Measurements from ENCODE around the gene MAGED1.
"Not testable (repeated sequence)": the region's sequence is repeated elsewhere in the genome, so short reads cannot be mapped to it uniquely, and the experiment has no call there.

MAGED1 gene

DNA sequence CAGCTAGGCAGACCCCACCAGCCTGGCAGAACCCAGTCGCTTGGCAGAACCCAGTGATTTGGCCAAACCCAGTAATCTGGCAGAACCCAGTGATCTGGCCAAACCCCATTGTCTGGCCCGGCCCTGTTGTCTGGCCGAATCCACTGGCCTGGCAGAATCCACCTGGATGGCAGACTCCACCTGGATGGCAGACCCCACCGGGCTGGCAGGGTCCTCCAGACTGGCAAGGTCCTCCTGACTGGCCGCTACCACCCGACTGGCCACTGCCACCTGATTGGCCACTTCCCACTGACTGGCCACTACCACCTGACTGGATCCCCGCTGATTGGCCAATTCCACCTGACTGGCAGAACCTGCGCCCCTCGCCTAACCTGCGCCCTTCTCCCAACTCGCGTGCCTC lies 3.2 kb downstream of the MAGED1 start:
- no peak for DNase-seq (ENCODE audit: low spot score)

DNA sequence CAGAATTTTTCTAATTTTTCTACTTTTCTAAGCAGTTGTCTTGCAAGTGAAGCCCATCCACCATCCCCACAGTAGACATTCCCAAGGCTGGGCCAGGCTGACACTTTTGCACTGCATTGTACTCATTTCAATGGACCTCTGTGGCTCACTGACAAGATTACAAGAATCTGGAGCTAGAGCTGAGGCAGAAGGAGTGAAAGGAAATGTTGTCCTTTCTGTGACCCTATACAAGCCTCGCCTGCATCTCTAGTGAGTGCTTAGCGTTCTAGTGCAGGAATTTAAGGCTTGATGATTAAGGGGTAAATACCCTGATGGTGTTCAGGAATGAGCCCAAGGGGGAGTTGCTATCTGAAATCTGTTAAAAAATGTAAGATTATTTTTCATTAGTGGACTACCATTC lies 6.3 kb downstream of the MAGED1 start:
- no peak for DNase-seq (ENCODE audit: low spot score)

DNA sequence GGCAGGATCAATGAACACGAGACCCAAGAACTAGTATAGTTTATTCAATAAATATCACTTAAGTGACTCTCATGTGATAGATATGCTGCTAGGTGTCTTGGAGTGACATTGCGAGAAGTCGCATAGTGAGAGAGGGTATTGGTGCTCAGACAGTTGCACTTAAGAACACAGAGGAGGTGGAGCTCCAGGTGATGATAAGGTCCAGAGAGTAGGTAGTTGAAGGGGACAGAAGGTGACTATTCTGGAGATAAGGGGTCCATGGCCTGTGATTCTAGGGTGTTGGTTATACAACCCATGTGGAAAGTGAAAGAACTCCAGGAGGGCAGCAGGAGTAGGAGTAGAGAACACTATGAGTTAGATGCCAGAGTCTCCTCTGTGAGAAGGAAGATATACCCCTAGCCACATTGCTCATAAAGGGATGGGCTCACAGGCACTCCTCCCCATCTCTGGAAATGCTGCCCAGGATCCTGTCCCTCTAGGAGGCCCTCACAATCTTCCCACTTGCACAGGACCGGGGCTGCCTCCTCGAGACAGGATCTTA lies 9.2 kb downstream of the MAGED1 start:
- DNase-seq (ENCODE audit: low spot score): no peak

DNA sequence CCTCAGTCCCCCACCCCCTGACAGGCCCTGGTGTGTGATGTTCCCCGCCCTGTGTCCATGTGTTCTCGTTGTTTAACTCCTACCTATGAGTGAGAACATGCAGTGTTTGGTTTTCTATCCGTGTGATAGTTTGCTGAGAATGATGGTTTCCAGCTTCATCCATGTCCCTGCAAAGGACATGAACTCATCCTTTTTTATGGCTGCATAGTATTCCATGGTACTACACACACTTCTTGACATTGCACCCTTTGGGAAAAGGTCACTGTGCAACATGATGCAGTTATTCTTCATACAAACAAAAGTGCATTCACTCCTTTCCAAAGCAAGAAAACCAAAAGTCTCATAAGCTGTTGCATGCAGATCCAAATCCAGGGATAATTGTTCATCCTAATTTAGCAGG lies 11.7 kb downstream of the MAGED1 start:
- DNase-seq (ENCODE audit: low spot score): not testable (repeated sequence)

- no peak for DNase-seq (ENCODE audit: low spot score)
Measured at GRCh38 chrX:51905711-51906110, 12.3 kb downstream of the MAGED1 start.

DNA sequence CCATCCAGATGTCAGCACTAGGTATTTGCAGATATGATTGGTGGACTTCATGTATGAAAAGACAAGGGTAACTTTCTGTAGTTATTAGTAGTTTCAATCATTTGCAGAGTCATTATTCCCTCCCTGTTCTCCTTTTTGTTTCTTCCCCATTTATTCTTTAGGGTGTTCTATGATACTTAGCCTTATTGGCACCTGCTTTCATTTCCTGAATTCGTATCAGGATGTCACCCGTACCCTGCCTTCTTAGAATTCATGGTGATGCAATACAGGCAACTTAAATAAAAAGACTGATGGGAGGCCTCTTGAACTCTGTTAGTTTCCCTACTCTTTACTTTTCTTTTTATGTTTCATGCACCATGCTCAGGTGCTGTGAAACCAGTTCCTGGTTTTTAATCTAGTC lies 24.2 kb downstream of the MAGED1 start:
- DNase-seq (ENCODE audit: low spot score): no peak

GRCh38 chrX:51922561-51922960 lies 29.1 kb downstream of the MAGED1 start:
- no peak for DNase-seq (ENCODE audit: low spot score)

DNA sequence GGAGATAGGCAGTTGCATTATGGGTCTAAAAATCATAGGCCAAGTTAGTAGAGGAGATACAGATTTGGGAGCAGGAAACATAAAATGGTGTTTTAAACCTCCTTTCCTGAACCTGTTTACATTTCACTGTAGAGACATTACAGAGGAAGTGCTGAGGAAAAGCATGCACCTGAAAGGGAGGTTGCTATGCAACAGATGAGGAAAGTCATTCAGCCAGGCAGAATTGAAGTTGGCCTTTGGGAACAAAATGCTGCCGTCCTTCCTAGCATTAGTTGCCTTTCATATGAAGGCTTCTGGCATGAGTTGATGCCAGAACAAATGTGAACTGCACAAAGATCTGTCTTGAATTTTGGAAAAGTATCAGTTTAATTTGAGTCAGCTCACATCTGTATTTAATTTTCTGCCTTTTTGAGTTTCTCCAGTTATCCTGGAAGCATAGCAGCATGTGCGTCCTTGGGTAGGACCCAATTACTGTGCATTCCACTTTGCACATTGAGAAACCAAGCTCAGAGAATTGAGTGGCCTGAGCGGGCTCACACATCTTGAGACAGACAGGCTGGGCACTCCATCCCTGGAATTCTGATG lies 38.2 kb downstream of the MAGED1 start:
- no peak for DNase-seq (ENCODE audit: low spot score)

Measured in COLO829 (cell line).